ENCODE data around the gene CHAD.

Gene CHAD

DNA sequence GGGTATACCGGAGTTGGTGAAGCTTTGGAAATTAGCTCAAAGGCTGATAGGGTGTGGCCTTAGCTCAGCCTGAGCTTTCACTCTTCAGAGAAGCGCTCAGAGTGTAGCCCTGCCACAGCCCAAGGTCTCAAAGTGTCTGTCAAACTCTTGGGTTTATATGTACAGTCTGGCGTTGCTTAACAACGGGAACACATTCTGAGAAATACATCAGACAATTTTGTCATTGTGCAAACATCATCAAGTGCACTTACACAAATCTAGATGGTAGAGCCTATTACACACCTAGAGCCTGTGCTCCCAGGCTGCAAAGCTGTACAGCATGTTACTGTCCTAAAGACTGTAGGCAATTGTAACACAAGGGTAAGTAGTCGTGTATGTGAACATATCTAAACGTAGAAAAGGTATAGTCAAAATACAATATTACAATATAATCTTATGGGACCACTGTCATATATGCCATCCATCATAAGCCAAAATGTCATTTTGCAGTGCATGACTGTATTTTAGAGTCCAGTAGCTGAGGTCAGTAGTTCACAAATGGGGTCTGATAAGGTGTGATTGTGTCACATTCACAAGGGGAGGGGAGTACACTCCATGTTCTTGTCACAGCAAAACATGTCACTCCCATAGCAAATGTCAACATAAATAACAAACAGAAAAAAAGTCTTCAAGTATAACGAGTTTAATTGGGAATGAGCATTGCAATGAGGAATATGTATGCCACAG, 20.6 kb downstream of the CHAD start:
- no peak overlapping the region for H3K23ac ChIP-seq (ENCODE audit: low read length)
- no peak overlapping the region for H4K5ac ChIP-seq (ENCODE audit: low read length)

DNA sequence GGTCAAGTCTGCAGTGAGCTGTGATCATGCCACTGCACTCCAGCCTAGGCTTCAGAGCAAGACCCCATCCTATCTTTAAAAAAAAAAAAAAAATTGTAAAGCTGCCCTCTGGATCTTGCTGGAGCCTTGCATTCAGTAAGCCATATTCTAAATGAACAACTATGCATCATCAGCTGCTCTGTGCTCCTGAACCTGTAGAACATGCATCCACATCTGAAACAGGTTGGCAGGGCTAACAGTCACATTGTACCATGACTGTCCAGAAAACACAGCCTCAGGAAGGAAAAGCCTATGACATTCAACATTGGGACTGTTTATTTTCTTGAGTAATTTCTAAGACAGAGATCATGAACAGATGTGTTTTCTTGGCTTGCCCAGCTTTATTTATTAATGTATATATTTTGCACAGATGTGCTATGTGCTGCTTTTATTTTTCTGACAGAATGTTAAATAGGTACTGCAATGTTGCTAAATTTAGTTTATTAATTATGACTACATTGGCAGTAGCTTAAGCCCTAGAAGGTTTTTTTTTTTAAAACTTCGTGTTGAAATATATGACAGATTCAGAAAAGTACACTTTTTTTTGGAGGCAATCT, 22.9 kb downstream of the CHAD start:
- Histone ChIP-seq H3K27ac (ENCODE audit: low read depth, low read length) (no peak overlapping the region), H3K79me2 (ENCODE audit: control insufficient read depth, insufficient read depth, low read length) (no peaks in the 10 kb centered on the region), H3K4me2 (ENCODE audit: low read length) (no peak overlapping the region), H2AK5ac (ENCODE audit: low read length) (no peak overlapping the region), H4K5ac (ENCODE audit: low read length) (no peak overlapping the region), H3K23ac (ENCODE audit: low read length) (no peak overlapping the region), H4K8ac (ENCODE audit: low read depth, low read length) (no peak overlapping the region), H3K4ac (ENCODE audit: low read depth, low read length) (no peak overlapping the region), H3K4me1 (ENCODE audit: control insufficient read depth, low read depth, low read length) (no peaks in the 10 kb centered on the region), H3K36me3 (ENCODE audit: control insufficient read depth, insufficient read depth, low read length) (no peaks in the 10 kb centered on the region), H3K9ac (ENCODE audit: low read length) (no peak overlapping the region), H3K27me3 (ENCODE audit: insufficient read depth, low read length, poor library complexity) (no peaks in the 10 kb centered on the region), H3K18ac (ENCODE audit: low read length) (no peak overlapping the region), H2BK5ac (ENCODE audit: low read length) (no peak overlapping the region), H2BK120ac (ENCODE audit: low read depth, low read length) (no peak overlapping the region), H3K56ac (ENCODE audit: low read length) (no peak overlapping the region), H3K79me1 (ENCODE audit: low read length) (no peaks in the 10 kb centered on the region), H3K4me3 (ENCODE audit: low read length) (no peak overlapping the region), H2BK15ac (replicated peaks; ENCODE audit: low read depth) (no peak overlapping the region)
- no peak for DNase-seq
- WGBS (ENCODE audit: extremely low coverage, insufficient coverage, low lambda C conversion rate), result no CpG with 5 or more reads among the region's 1 CpG

More for the DNA sequence above, 20.6 kb downstream of the CHAD start:
- Histone ChIP-seq H3K27me3 (ENCODE audit: insufficient read depth, low read length, poor library complexity) (no peaks in the 10 kb centered on the region), H3K4me3 (ENCODE audit: low read length) (no peak overlapping the region), H3K27ac (ENCODE audit: low read depth, low read length) (no peak overlapping the region), H3K79me1 (ENCODE audit: low read length) (no peaks in the 10 kb centered on the region), H3K56ac (ENCODE audit: low read length) (no peak overlapping the region), H2AK5ac (ENCODE audit: low read length) (no peak overlapping the region), H3K36me3 (ENCODE audit: control insufficient read depth, insufficient read depth, low read length) (no peaks in the 10 kb centered on the region), H3K4ac (ENCODE audit: low read depth, low read length) (no peak overlapping the region), H3K18ac (ENCODE audit: low read length) (no peak overlapping the region), H2BK120ac (ENCODE audit: low read depth, low read length) (no peak overlapping the region), H3K9ac (ENCODE audit: low read length) (no peak overlapping the region), H2BK5ac (ENCODE audit: low read length) (no peak overlapping the region), H3K4me1 (ENCODE audit: control insufficient read depth, low read depth, low read length) (no peaks in the 10 kb centered on the region), H3K79me2 (ENCODE audit: control insufficient read depth, insufficient read depth, low read length) (no peaks in the 10 kb centered on the region), H3K4me2 (ENCODE audit: low read length) (no peak overlapping the region), H2BK15ac (replicated peaks; ENCODE audit: low read depth) (no peak overlapping the region), H4K8ac (ENCODE audit: low read depth, low read length) (no peak overlapping the region)
- DNase-seq, result no peak
- no CpG with 5 or more reads among the region's 7 CpGs for WGBS (ENCODE audit: extremely low coverage, insufficient coverage, low lambda C conversion rate)

DNA sequence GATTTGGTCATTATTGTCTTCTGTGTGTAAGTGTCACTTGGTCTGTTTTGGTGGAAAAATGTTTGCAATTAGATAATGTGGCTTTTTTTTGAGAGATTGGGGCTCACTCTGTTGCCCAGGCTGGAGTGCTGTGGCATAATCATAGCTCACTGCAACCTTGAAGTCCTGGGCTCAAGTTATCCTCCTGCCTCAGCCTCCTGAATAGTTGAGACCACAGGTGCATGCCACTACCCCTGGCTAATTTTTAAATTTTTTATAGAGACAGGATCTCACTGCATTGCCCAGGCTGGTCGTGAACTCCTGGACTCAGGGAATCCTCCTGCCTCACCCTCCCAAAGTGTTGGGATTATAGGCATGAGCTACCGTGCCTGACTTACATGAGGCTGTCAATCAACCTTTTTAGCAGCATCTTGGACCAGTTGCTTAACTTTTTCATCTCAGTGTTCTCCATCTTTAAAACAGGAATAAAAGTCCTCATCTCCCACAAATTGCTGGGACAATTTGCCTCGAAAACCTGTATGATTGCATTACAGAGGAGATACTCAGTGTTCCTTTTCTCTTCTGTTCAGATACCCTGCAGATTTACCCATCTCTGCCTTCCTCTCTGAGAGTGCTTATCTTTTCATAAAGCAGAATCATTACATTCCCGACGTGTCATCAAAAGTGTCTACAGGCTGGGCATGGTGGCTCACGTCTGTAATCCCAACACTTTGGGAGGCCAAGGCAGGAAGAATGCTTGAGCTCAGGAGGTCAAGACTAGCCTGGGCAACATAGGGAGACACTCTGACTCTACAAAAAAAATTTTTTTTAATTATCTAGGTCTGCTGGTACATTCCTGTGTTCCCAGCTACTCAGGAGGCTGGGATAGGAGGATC, 23.6 kb downstream of the CHAD start:
- no peak overlapping the region for H2BK15ac ChIP-seq (replicated peaks; ENCODE audit: low read depth)
- H3K4ac ChIP-seq (ENCODE audit: low read depth, low read length), result no peak overlapping the region
- no peaks in the 10 kb centered on the region for H3K4me1 ChIP-seq (ENCODE audit: control insufficient read depth, low read depth, low read length)
- no peak overlapping the region for H4K5ac ChIP-seq (ENCODE audit: low read length)
- no peak overlapping the region for H2BK5ac ChIP-seq (ENCODE audit: low read length)
- no peak overlapping the region for H3K4me2 ChIP-seq (ENCODE audit: low read length)
- DNase-seq, result no peak
- no peak overlapping the region for H2AK5ac ChIP-seq (ENCODE audit: low read length)
- H3K56ac ChIP-seq (ENCODE audit: low read length), result no peak overlapping the region
- H3K27me3 ChIP-seq (ENCODE audit: insufficient read depth, low read length, poor library complexity), result no peaks in the 10 kb centered on the region
- H3K36me3 ChIP-seq (ENCODE audit: control insufficient read depth, insufficient read depth, low read length), result no peaks in the 10 kb centered on the region
- no CpG with 5 or more reads among the region's 6 CpGs for WGBS (ENCODE audit: extremely low coverage, insufficient coverage, low lambda C conversion rate)
- no peak overlapping the region for H3K18ac ChIP-seq (ENCODE audit: low read length)
- no peak overlapping the region for H3K23ac ChIP-seq (ENCODE audit: low read length)
- H2BK120ac ChIP-seq (ENCODE audit: low read depth, low read length), result no peak overlapping the region
- H3K9ac ChIP-seq (ENCODE audit: low read length), result no peak overlapping the region
- no peaks in the 10 kb centered on the region for H3K79me2 ChIP-seq (ENCODE audit: control insufficient read depth, insufficient read depth, low read length)
- H3K79me1 ChIP-seq (ENCODE audit: low read length), result no peaks in the 10 kb centered on the region
- no peak overlapping the region for H3K27ac ChIP-seq (ENCODE audit: low read depth, low read length)
- H3K4me3 ChIP-seq (ENCODE audit: low read length), result no peak overlapping the region
- H4K8ac ChIP-seq (ENCODE audit: low read depth, low read length), result no peak overlapping the region

DNA sequence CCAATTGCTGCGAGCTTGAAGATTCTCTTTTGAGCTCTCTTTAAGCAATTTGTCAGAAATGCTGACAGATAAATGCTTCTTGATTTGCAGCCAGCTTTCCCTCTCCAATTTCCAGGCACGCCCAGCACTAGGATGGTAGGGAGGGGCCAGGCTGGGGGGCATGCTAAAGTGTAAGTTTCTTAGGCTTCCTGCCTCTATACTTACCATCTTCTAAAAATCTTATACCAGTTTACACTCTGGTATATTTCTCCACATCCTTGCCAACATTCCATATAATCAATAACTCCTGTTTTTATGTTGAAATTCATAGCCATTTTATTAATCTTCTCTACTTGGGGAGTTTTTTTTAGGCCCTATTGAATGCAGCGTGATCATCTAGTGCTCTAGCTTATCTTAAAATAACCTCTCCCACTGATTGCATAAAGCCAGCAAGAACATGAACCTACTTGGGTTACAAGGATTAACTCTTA, 25.1 kb downstream of the CHAD start:
- H4K5ac ChIP-seq (ENCODE audit: low read length), result no peak overlapping the region
- H2BK15ac ChIP-seq (replicated peaks; ENCODE audit: low read depth), result no peak overlapping the region
- H3K4me3 ChIP-seq (ENCODE audit: low read length), result no peak overlapping the region
- H3K23ac ChIP-seq (ENCODE audit: low read length), result no peak overlapping the region
- no peaks in the 10 kb centered on the region for H3K27me3 ChIP-seq (ENCODE audit: insufficient read depth, low read length, poor library complexity)
- H3K18ac ChIP-seq (ENCODE audit: low read length), result no peak overlapping the region
- H3K9ac ChIP-seq (ENCODE audit: low read length), result no peak overlapping the region
- H3K36me3 ChIP-seq (ENCODE audit: control insufficient read depth, insufficient read depth, low read length), result no peaks in the 10 kb centered on the region
- DNase-seq, result peak; percentile 33
- no peak overlapping the region for H2BK5ac ChIP-seq (ENCODE audit: low read length)
- no peaks in the 10 kb centered on the region for H3K79me1 ChIP-seq (ENCODE audit: low read length)
- no peaks in the 10 kb centered on the region for H3K79me2 ChIP-seq (ENCODE audit: control insufficient read depth, insufficient read depth, low read length)
- H3K4me2 ChIP-seq (ENCODE audit: low read length), result no peak overlapping the region
- H3K4me1 ChIP-seq (ENCODE audit: control insufficient read depth, low read depth, low read length), result no peaks in the 10 kb centered on the region
- no peak overlapping the region for H3K4ac ChIP-seq (ENCODE audit: low read depth, low read length)
- no peak overlapping the region for H2BK120ac ChIP-seq (ENCODE audit: low read depth, low read length)
- WGBS (ENCODE audit: extremely low coverage, insufficient coverage, low lambda C conversion rate), result no CpG with 5 or more reads among the region's 3 CpGs
- H2AK5ac ChIP-seq (ENCODE audit: low read length), result no peak overlapping the region
- H3K27ac ChIP-seq (ENCODE audit: low read depth, low read length), result no peak overlapping the region
- no peak overlapping the region for H3K56ac ChIP-seq (ENCODE audit: low read length)
- H4K8ac ChIP-seq (ENCODE audit: low read depth, low read length), result no peak overlapping the region

DNA sequence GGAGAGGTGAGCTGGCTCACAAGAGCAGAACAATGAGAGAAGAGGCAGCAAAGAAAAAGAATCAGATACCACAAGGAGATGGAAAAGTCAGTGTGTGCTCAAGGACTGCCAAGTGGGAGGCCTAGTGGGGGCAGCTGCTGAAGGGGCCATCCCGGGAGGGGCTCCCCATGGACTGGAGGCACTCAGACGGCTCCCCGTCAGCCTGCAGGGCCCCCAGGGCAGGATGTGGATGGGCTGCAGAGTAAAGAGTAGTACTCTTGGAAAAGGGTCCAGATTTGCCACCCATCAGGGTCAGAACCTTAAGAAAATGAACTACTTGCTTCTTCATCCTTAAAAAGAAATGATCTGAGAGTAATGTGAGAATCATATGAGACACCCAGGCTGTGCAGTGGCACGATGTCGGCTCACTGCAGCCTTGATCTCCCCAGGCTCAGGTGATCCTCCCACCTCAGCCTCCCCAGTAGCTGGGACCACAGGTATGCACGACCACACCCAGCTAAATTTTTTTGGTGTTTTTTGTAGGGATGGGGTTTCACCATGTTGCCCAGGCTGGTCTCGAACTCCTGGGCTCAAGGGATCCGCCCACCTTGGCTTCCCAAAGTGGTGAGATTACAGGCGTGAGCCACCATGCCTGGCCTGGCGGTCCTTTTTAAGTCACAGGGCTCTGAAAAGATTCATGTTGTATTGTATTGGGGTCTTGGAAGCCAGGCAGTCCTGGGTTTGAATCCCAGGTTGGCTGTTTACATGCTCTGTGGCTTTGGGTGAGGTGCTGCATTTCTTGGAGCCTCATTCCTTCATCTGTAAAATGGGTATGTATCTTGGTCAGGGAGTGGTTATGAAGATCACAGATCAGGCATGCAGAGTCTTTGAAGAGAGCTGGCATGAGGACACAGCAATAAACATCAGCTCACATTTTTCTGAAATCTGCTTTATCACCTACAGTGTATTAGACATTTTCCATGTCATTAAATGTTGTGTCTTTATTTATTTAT, 27.5 kb downstream of the CHAD start:
- H2BK5ac ChIP-seq (ENCODE audit: low read length), result no peak overlapping the region
- no peak for DNase-seq
- no peaks in the 10 kb centered on the region for H3K4me1 ChIP-seq (ENCODE audit: control insufficient read depth, low read depth, low read length)
- no peak overlapping the region for H3K27ac ChIP-seq (ENCODE audit: low read depth, low read length)
- no peak overlapping the region for H3K18ac ChIP-seq (ENCODE audit: low read length)
- no peaks in the 10 kb centered on the region for H3K27me3 ChIP-seq (ENCODE audit: insufficient read depth, low read length, poor library complexity)
- no peak overlapping the region for H3K4ac ChIP-seq (ENCODE audit: low read depth, low read length)
- WGBS (ENCODE audit: extremely low coverage, insufficient coverage, low lambda C conversion rate), result no CpG with 5 or more reads among the region's 10 CpGs
- H3K4me3 ChIP-seq (ENCODE audit: low read length), result no peak overlapping the region
- H3K23ac ChIP-seq (ENCODE audit: low read length), result no peak overlapping the region
- no peak overlapping the region for H3K4me2 ChIP-seq (ENCODE audit: low read length)
- no peak overlapping the region for H3K56ac ChIP-seq (ENCODE audit: low read length)
- no peaks in the 10 kb centered on the region for H3K79me2 ChIP-seq (ENCODE audit: control insufficient read depth, insufficient read depth, low read length)
- H2AK5ac ChIP-seq (ENCODE audit: low read length), result no peak overlapping the region
- no peak overlapping the region for H4K8ac ChIP-seq (ENCODE audit: low read depth, low read length)
- no peaks in the 10 kb centered on the region for H3K79me1 ChIP-seq (ENCODE audit: low read length)
- H4K5ac ChIP-seq (ENCODE audit: low read length), result no peak overlapping the region
- H3K9ac ChIP-seq (ENCODE audit: low read length), result no peak overlapping the region
- H3K36me3 ChIP-seq (ENCODE audit: control insufficient read depth, insufficient read depth, low read length), result no peaks in the 10 kb centered on the region
- no peak overlapping the region for H2BK15ac ChIP-seq (replicated peaks; ENCODE audit: low read depth)
- H2BK120ac ChIP-seq (ENCODE audit: low read depth, low read length), result no peak overlapping the region

Measured in mesendoderm (in vitro differentiated cells).